WI38 (cell line): ENCODE results near the gene SCN9A.

Source experiments
- H3K4me3 ChIP-seq: 2 replicates; pipeline ENCODE4 v1.5.1; 2011; ENCODE audit warnings: low read depth, mild to moderate bottlenecking, control low read depth, low read length
- CTCF ChIP-seq: IDR thresholded peaks from 2 replicates; pipeline ENCODE4 v1.5.1; 2012; ENCODE audit warnings: low read depth, mild to moderate bottlenecking, control low read depth, low read length

SCN9A gene

DNA sequence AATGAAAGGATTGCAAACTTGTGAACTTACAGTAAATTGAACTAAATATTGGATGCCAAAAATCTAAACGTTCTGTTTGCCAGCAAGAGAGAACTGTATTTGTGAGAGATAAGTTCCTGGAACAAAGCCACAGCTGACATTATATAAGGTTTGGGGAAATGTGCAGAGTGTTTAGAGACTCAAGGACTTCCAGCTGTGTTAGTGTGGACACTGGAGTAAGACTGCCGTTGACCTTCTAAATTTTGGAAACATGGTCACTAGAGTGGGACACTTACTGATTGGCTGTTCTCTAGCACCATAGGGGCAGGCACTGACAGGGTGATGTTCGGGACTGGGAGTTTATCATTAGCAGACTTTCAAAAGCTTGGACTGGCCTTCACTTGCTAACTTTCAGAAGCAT lies 40.5 kb downstream of the SCN9A start:
- no peak for TF ChIP-seq CTCF
- H3K4me3 ChIP-seq: no peak overlapping the region

- H3K4me3 ChIP-seq: no peak overlapping the region
- TF ChIP-seq CTCF: no peak
Observed at GRCh38 chr2:166334805-166335204, 40.9 kb downstream of the SCN9A start.

DNA sequence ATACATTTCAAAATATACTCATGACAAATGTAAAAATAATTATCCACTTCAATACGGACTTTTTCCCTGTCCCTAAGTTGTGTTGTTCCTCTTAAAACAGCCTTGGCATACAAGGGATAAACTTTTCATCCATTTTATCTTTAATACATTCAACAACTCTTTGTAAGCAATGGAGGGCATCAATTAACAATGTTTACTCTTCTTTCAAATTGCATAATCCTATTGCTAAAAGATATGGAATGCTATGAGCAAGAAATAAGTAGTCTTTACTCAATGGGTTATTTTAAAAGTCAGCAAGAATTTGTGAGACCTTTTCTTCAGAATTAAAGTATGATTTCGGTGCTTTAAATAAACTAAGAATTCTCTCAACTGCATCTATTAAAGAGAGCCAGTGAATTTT lies 41.9 kb downstream of the SCN9A start:
- no peak overlapping the region for H3K4me3 ChIP-seq
- no peak for TF ChIP-seq CTCF

GRCh38 chr2:166332106-166332505 lies 43.6 kb downstream of the SCN9A start:
- no peak for TF ChIP-seq CTCF
- no peak overlapping the region for H3K4me3 ChIP-seq

DNA sequence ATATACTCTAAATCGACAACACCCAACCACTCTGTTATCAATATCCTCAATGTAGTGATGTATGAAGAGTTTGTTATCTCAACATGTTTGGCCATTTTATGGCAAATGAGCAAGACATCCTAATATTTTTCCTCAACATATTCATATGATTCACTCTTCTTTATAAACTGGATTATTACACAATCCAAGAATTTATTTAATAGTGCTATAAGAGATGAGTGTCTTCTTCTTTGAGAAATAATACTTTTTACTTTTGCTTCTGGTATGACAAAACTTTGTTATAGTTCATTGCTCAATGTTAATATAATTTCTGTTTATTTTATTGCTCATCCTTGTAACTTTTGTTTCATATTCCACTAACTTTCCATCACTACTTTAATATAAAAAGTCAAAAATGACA lies 44.3 kb downstream of the SCN9A start:
- no peak overlapping the region for H3K4me3 ChIP-seq
- no peak for TF ChIP-seq CTCF

GRCh38 chr2:166329465-166329864 lies 46.3 kb downstream of the SCN9A start:
- TF ChIP-seq CTCF: no peak

GRCh38 chr2:166328147-166328546 lies 47.6 kb downstream of the SCN9A start:
- H3K4me3 ChIP-seq: no peak overlapping the region
- no peak for TF ChIP-seq CTCF

More at GRCh38 chr2:166329465-166329864, 46.3 kb downstream of the SCN9A start:
- no peak overlapping the region for H3K4me3 ChIP-seq

DNA sequence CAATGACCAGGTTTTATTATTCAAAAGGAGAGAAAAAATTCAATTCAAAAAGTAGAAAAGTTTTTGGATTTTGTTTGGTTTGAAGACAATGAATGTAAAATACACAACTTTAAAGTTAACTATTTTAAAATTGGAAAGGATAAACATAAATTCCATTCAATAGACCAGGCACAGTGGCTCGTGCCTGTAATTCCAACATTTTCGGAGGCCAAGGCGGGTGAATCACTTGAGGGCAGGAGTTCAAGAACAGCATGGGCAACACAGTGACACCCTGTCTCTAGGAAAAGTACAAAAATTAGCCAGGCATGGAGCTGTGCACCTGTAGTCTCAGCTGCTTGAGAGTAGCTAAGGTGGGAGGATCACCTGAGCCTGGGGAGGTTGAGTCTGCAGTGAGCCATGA lies 54.7 kb downstream of the SCN9A start:
- TF ChIP-seq CTCF: no peak
- H3K4me3 ChIP-seq: no peak overlapping the region
